ENCODE data around the gene SH3BGRL2.
"Not testable (repeated sequence)": the region's sequence is repeated elsewhere in the genome, so short reads cannot be mapped to it uniquely, and the experiment has no call there.

Gene SH3BGRL2

GRCh38 chr6:79648328-79648727 is 17.2 kb downstream of the SH3BGRL2 start:
- no peak for DNase-seq (ENCODE audit: low read depth, low spot score)

GRCh38 chr6:79649016-79649415 is 17.9 kb downstream of the SH3BGRL2 start:
- DNase-seq (ENCODE audit: low read depth, low spot score): no peak

GRCh38 chr6:79650950-79651349 is 19.8 kb downstream of the SH3BGRL2 start:
- DNase-seq (ENCODE audit: low read depth, low spot score): no peak

- DNase-seq (ENCODE audit: low read depth, low spot score): no peak
These were observed 25.0 kb downstream of the SH3BGRL2 start for GRCh38 chr6:79656134-79656533.

GRCh38 chr6:79657238-79657637 is 26.1 kb downstream of the SH3BGRL2 start:
- no peak for DNase-seq (ENCODE audit: low read depth, low spot score)

- DNase-seq (ENCODE audit: low read depth, low spot score): not testable (repeated sequence)
These were observed 32.5 kb downstream of the SH3BGRL2 start for GRCh38 chr6:79663655-79664054.

GRCh38 chr6:79665725-79666551 is 34.8 kb downstream of the SH3BGRL2 start:
- no peak for DNase-seq (ENCODE audit: low read depth, low spot score)

- no peak for DNase-seq (ENCODE audit: low read depth, low spot score)
These were observed 35.5 kb downstream of the SH3BGRL2 start for GRCh38 chr6:79666634-79667033.

- no peak for DNase-seq (ENCODE audit: low read depth, low spot score)
These were observed 37.3 kb downstream of the SH3BGRL2 start for GRCh38 chr6:79668381-79668780.

- no peak for DNase-seq (ENCODE audit: low read depth, low spot score)
These were observed 38.6 kb downstream of the SH3BGRL2 start for GRCh38 chr6:79669766-79670165.

GRCh38 chr6:79670789-79671188 is 39.7 kb downstream of the SH3BGRL2 start:
- DNase-seq (ENCODE audit: low read depth, low spot score): no peak

- no peak for DNase-seq (ENCODE audit: low read depth, low spot score)
These were observed 40.6 kb downstream of the SH3BGRL2 start for GRCh38 chr6:79671600-79672266.

GRCh38 chr6:79672631-79673111 is 41.5 kb downstream of the SH3BGRL2 start:
- DNase-seq (ENCODE audit: low read depth, low spot score): no peak

- no peak for DNase-seq (ENCODE audit: low read depth, low spot score)
These were observed 42.8 kb downstream of the SH3BGRL2 start for GRCh38 chr6:79673947-79674346.

- DNase-seq (ENCODE audit: low read depth, low spot score): no peak
These were observed 45.9 kb downstream of the SH3BGRL2 start for GRCh38 chr6:79676785-79677736.

- DNase-seq (ENCODE audit: low read depth, low spot score): not testable (repeated sequence)
These were observed 51.6 kb downstream of the SH3BGRL2 start for GRCh38 chr6:79682682-79683081.

GRCh38 chr6:79684876-79685275 is 53.7 kb downstream of the SH3BGRL2 start:
- DNase-seq (ENCODE audit: low read depth, low spot score): no peak

GRCh38 chr6:79686707-79687309 is 55.7 kb downstream of the SH3BGRL2 start:
- no peak for DNase-seq (ENCODE audit: low read depth, low spot score)

- no peak for DNase-seq (ENCODE audit: low read depth, low spot score)
These were observed 56.6 kb downstream of the SH3BGRL2 start for GRCh38 chr6:79687759-79688158.

- DNase-seq (ENCODE audit: low read depth, low spot score): no peak
These were observed 63.0 kb downstream of the SH3BGRL2 start for GRCh38 chr6:79694156-79694555.

- DNase-seq (ENCODE audit: low read depth, low spot score): no peak
These were observed 63.7 kb downstream of the SH3BGRL2 start for GRCh38 chr6:79694623-79695343.

Measured in iPS DF 19.7 (cell line).